EH (cell line): ENCODE results near the gene PPP6R2.

Experiments
- DNase-seq: peaks from one replicate; pipeline ENCODE4 v3.0.0-alpha.2; 2015; ENCODE audit warnings: low read depth

PPP6R2 gene

GRCh38 chr22:50447576-50448551 is 104.7 kb downstream of the PPP6R2 start:
- DNase-seq, result no peak

GRCh38 chr22:50452649-50453048 is 109.5 kb downstream of the PPP6R2 start:
- DNase-seq, result no peak

- DNase-seq, result no peak
Measured at GRCh38 chr22:50454556-50455075, 111.5 kb downstream of the PPP6R2 start.

GRCh38 chr22:50455201-50455600 is 112.1 kb downstream of the PPP6R2 start:
- no peak for DNase-seq

GRCh38 chr22:50456026-50456425 is 112.9 kb downstream of the PPP6R2 start:
- no peak for DNase-seq

GRCh38 chr22:50456466-50457234 is 113.5 kb downstream of the PPP6R2 start:
- no peak for DNase-seq

- DNase-seq, result no peak
Measured at GRCh38 chr22:50459016-50459415, 115.9 kb downstream of the PPP6R2 start.

- no peak for DNase-seq
Measured at GRCh38 chr22:50459496-50460140, 116.5 kb downstream of the PPP6R2 start.

- no peak for DNase-seq
Measured at GRCh38 chr22:50460938-50461337, 117.8 kb downstream of the PPP6R2 start.

- DNase-seq, result no peak
Measured at GRCh38 chr22:50461536-50461935, 118.4 kb downstream of the PPP6R2 start.

- DNase-seq, result no peak
Measured at GRCh38 chr22:50461979-50462540, 118.9 kb downstream of the PPP6R2 start.

- DNase-seq, result no peak
Measured at GRCh38 chr22:50463188-50463900, 120.2 kb downstream of the PPP6R2 start.

- DNase-seq, result no peak
Measured at GRCh38 chr22:50464451-50464850, 121.3 kb downstream of the PPP6R2 start.

GRCh38 chr22:50465066-50465930 is 122.2 kb downstream of the PPP6R2 start:
- DNase-seq, result no peak

GRCh38 chr22:50467341-50467740 is 124.2 kb downstream of the PPP6R2 start:
- DNase-seq, result no peak

GRCh38 chr22:50467773-50468440 is 124.8 kb downstream of the PPP6R2 start:
- no peak for DNase-seq

GRCh38 chr22:50468626-50469025 is 125.5 kb downstream of the PPP6R2 start:
- DNase-seq, result no peak

- peak; percentile 55 for DNase-seq
Measured at GRCh38 chr22:50469377-50470305, 126.5 kb downstream of the PPP6R2 start.

- no peak for DNase-seq
Measured at GRCh38 chr22:50470491-50470890, 127.4 kb downstream of the PPP6R2 start.
